ENCODE measurements around the gene KCNC1.

The KCNC1 gene

GRCh38 chr11:17792161-17792560 lies 57.6 kb downstream of the KCNC1 start:
- no peak overlapping the region for H3K27ac Mint-ChIP-seq
- no peaks in the 10 kb centered on the region for H3K9me3 Mint-ChIP-seq
- no peak overlapping the region for H3K4me3 Mint-ChIP-seq
- no peaks in the 10 kb centered on the region for H3K27me3 Mint-ChIP-seq
- peaks cover 5% of the 10 kb centered on the region for H3K36me3 Mint-ChIP-seq (ENCODE audit: low read depth)
- no peaks in the 10 kb centered on the region for H3K4me1 Mint-ChIP-seq (ENCODE audit: low read depth)

DNA sequence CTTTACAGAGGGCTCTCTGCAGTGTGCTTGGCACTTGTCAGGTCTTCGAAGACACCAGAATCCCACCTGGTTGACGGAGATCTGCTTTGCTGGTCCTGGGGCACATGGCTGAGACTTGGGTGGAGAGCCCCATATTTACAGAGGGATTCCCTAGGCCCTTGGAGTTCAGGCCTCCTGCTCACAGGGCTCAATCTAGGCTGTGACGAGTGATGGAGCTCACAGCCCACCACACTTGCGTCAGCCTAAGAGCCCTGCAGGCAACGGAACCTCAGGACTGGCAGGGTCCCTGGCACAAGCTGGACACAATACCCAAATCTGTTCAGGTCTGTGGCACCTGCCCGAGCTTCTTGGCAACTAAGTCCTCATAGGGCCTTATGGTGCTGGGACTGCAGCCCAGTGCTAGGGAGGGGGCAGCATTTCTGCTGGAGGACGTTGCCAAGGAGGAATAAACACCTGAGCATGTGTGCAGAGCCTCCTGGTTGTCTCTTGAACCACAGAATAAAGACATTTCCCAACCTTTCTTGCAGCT lies 59.1 kb downstream of the KCNC1 start:
- no peaks in the 10 kb centered on the region for H3K4me1 Mint-ChIP-seq (ENCODE audit: low read depth)
- no peak overlapping the region for H3K27ac Mint-ChIP-seq
- no peak overlapping the region for H3K4me3 Mint-ChIP-seq
- H3K27me3 Mint-ChIP-seq, result no peaks in the 10 kb centered on the region
- H3K36me3 Mint-ChIP-seq (ENCODE audit: low read depth), result peaks cover 2% of the 10 kb centered on the region
- H3K9me3 Mint-ChIP-seq, result no peaks in the 10 kb centered on the region

- no peak overlapping the region for H3K27ac Mint-ChIP-seq
These were observed 60.4 kb downstream of the KCNC1 start for GRCh38 chr11:17794981-17795380.

DNA sequence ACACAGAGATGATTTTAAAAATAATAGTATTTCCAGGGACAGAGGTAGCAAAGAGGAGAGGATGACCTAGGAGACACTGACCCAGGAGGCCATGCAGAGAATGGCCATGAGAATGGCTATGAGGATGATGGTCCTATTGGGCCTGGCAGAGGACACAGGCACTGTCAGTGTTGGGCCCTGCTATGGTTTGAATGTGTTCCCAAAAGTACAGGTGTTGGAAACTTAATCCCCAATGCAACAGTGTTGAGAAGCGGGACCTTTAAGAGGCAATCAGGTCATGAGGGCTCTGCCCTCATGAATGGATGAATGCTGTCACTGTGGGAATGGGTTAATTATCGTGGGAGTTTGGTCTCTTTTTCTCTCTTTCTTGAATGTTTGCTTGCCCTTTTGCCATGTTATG lies 61.6 kb downstream of the KCNC1 start:
- Mint-ChIP-seq H3K4me3 (no peak overlapping the region), H3K27me3 (no peaks in the 10 kb centered on the region), H3K36me3 (ENCODE audit: low read depth) (peaks cover 4% of the 10 kb centered on the region), H3K9me3 (no peaks in the 10 kb centered on the region), H3K4me1 (ENCODE audit: low read depth) (no peaks in the 10 kb centered on the region), H3K27ac (no peak overlapping the region)

More at GRCh38 chr11:17794981-17795380, 60.4 kb downstream of the KCNC1 start:
- Mint-ChIP-seq H3K27me3 (no peaks in the 10 kb centered on the region), H3K4me1 (ENCODE audit: low read depth) (no peaks in the 10 kb centered on the region), H3K36me3 (ENCODE audit: low read depth) (no peaks in the 10 kb centered on the region), H3K4me3 (no peak overlapping the region), H3K9me3 (no peaks in the 10 kb centered on the region)

DNA sequence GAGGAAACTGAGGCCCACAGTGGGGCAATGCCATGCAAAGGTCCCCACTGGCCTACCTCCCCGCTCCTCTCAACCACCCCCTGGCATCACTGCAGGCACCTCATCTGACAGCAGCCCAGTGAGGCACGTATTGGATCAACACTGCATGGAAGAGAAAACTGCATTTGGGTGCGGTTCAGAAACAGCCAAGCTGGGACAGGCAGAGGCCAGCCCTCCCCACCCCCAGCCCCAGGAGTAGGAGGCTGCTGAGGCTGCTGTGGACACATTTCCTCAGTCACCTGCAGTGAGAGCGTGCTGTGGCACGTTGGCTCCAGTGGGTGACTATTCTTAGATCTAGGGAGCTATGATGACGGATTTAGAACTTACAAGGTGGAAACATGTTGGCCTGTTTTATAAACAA lies 63.7 kb downstream of the KCNC1 start:
- Mint-ChIP-seq H3K4me3 (no peak overlapping the region), H3K4me1 (ENCODE audit: low read depth) (no peaks in the 10 kb centered on the region), H3K27me3 (no peaks in the 10 kb centered on the region), H3K27ac (no peak overlapping the region), H3K36me3 (ENCODE audit: low read depth) (peaks cover 4% of the 10 kb centered on the region), H3K9me3 (no peaks in the 10 kb centered on the region)

DNA sequence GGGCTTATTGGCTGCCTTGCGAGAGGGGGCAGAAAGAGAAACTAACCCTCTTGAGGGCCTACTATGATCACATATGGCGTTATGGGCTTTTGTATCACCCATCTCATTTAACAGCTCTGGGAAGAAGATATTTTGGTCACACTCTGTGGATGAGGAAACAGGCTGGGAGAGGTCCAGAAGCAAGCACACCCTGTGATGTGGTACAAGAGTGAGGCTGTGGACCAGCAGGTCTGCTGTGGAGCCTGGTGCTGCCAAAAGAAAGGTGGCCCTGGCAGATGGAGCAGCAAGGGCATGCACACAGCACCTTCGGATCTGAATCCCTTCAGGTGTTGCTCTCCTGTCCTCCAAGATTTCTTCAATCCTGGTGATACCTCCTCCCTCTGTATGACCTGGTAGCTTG lies 64.1 kb downstream of the KCNC1 start:
- Mint-ChIP-seq H3K9me3 (no peaks in the 10 kb centered on the region), H3K36me3 (ENCODE audit: low read depth) (peaks cover 4% of the 10 kb centered on the region), H3K4me3 (no peak overlapping the region), H3K27ac (no peak overlapping the region), H3K4me1 (ENCODE audit: low read depth) (no peaks in the 10 kb centered on the region), H3K27me3 (no peaks in the 10 kb centered on the region)

DNA sequence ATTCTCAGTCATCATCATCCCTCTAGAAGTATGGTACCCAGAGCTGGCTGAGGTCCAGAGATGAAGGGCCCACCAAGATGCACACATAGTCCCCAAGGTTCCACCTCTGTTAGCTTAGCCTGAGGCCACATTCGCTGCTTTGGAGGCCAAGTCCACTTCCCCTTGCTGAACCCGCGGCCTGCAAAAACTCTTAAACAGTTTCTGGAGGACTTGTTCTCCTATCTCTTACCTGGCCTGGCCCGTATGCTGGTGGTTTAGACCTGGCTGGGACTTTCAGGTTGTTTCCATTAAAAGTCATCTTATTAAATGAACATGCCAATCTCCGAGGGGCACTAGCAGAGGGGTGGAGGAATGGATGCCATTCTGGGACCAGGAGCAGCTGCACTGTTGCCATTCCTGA lies 64.6 kb downstream of the KCNC1 start:
- Mint-ChIP-seq H3K36me3 (ENCODE audit: low read depth) (peaks cover 4% of the 10 kb centered on the region), H3K27me3 (no peaks in the 10 kb centered on the region), H3K27ac (no peak overlapping the region), H3K4me1 (ENCODE audit: low read depth) (no peaks in the 10 kb centered on the region), H3K4me3 (no peak overlapping the region), H3K9me3 (no peaks in the 10 kb centered on the region)

GRCh38 chr11:17801166-17801565 lies 66.6 kb downstream of the KCNC1 start:
- Mint-ChIP-seq H3K36me3 (ENCODE audit: low read depth) (peaks cover 4% of the 10 kb centered on the region), H3K27ac (no peak overlapping the region), H3K4me1 (ENCODE audit: low read depth) (no peaks in the 10 kb centered on the region), H3K4me3 (no peak overlapping the region), H3K27me3 (no peaks in the 10 kb centered on the region), H3K9me3 (no peaks in the 10 kb centered on the region)

DNA sequence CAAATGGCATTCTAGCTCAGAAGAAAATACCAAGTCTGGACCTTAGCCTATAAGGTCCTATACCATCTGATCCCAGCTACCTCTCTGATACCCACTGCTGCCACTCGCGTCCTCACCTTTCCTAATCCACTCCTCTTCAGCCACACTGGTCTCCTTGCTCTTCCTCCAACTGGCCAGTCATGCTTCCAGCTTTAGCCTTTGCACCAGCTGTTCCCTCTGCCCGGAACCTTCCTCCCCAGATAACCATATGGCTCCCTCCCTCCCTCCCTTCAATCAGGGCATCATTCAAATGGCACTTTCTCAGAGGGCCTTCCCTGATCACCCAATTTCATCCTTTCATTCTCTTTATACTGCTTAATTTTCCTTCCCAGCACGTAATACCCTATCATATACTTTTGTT lies 67.9 kb downstream of the KCNC1 start:
- Mint-ChIP-seq H3K27ac (no peak overlapping the region), H3K27me3 (no peaks in the 10 kb centered on the region), H3K36me3 (ENCODE audit: low read depth) (peaks cover 4% of the 10 kb centered on the region), H3K9me3 (no peaks in the 10 kb centered on the region), H3K4me1 (ENCODE audit: low read depth) (no peaks in the 10 kb centered on the region), H3K4me3 (no peak overlapping the region)

DNA sequence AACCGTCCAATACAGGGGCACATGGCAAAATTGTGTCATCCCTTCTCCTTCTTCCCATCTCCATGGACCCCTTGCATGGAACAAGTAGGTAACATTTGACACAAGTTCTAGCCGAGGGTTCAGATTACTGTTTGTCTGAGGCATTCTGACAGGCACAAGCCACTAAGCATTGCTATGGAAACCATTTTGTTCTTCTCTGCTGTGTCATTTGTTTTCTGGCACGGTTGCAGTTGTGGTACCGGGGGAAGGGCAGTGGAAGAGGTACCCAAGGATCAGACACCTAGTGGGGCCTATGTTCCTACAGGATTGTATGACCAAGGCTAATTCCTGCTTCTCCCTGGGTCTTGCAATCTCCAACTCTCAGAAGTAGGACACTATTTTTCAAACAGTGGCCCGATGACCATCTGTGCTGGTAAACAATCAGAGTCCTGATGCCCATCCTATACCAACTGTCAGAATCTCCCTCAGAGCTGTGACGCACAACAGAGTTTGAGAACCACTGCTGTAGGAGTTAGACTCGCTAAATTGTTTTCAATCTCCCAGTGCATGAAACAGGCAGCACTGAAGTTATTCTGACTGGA lies 69.3 kb downstream of the KCNC1 start:
- Mint-ChIP-seq H3K4me3 (no peak overlapping the region), H3K27me3 (no peaks in the 10 kb centered on the region), H3K9me3 (no peaks in the 10 kb centered on the region), H3K4me1 (ENCODE audit: low read depth) (no peaks in the 10 kb centered on the region), H3K27ac (no peak overlapping the region), H3K36me3 (ENCODE audit: low read depth) (peaks cover 4% of the 10 kb centered on the region)

GRCh38 chr11:17805043-17805442 lies 70.5 kb downstream of the KCNC1 start:
- Mint-ChIP-seq H3K27me3 (no peaks in the 10 kb centered on the region), H3K4me3 (no peak overlapping the region), H3K9me3 (no peaks in the 10 kb centered on the region), H3K27ac (no peak overlapping the region), H3K4me1 (ENCODE audit: low read depth) (no peaks in the 10 kb centered on the region), H3K36me3 (ENCODE audit: low read depth) (peaks cover 4% of the 10 kb centered on the region)

DNA sequence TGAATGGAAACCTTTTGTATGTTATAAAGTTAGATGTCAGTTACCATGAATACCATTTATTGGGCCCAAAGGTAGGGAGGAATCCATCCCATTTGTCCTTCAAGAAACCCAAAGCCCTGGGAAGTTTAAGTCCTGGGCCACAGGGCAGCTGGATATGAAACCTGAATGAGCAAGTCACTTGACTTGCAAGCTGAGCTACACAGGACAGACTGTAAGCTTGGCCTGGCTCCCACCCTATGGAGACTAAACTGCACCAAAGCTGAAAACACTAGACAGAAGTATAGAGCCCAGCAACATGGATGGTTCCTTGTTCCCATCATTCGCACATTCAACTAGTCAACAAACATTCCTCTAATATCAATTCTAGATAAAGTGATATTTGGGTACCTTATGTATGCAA lies 71.3 kb downstream of the KCNC1 start:
- no peak overlapping the region for H3K27ac Mint-ChIP-seq
- H3K4me3 Mint-ChIP-seq, result no peak overlapping the region
- no peaks in the 10 kb centered on the region for H3K27me3 Mint-ChIP-seq
- H3K9me3 Mint-ChIP-seq, result no peaks in the 10 kb centered on the region
- H3K36me3 Mint-ChIP-seq (ENCODE audit: low read depth), result no peaks in the 10 kb centered on the region
- H3K4me1 Mint-ChIP-seq (ENCODE audit: low read depth), result no peaks in the 10 kb centered on the region

GRCh38 chr11:17807034-17807433 lies 72.5 kb downstream of the KCNC1 start:
- no peak overlapping the region for H3K27ac Mint-ChIP-seq
- no peaks in the 10 kb centered on the region for H3K27me3 Mint-ChIP-seq
- H3K4me1 Mint-ChIP-seq (ENCODE audit: low read depth), result no peaks in the 10 kb centered on the region
- no peaks in the 10 kb centered on the region for H3K36me3 Mint-ChIP-seq (ENCODE audit: low read depth)
- H3K4me3 Mint-ChIP-seq, result no peak overlapping the region
- no peaks in the 10 kb centered on the region for H3K9me3 Mint-ChIP-seq

- Mint-ChIP-seq H3K4me3 (no peak overlapping the region), H3K9me3 (no peaks in the 10 kb centered on the region), H3K36me3 (ENCODE audit: low read depth) (no peaks in the 10 kb centered on the region), H3K27me3 (no peaks in the 10 kb centered on the region), H3K27ac (peak overlapping the region; percentile 7), H3K4me1 (ENCODE audit: low read depth) (no peaks in the 10 kb centered on the region)
These were observed 75.5 kb downstream of the KCNC1 start for GRCh38 chr11:17810041-17810440.

DNA sequence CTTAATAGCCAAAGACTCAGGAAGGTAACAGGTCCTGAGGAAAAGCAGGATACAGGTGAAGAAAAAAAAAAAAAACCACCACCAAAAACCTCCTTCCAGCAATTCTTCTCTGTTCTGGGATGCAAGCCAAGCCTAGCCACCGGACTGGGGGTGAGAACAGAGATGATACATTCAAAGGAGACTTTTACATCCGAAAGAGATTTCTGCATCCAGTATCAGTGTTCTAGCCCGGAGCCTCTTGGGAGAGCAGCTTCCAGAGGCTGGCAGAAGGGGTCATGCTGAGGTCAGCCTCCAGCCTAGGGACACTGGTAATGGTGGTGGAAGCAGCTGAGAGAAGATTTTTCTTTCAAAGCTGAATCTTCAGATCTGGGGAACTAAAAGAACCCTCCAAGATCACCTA lies 76.2 kb downstream of the KCNC1 start:
- Mint-ChIP-seq H3K4me1 (ENCODE audit: low read depth) (no peaks in the 10 kb centered on the region), H3K27me3 (no peaks in the 10 kb centered on the region), H3K36me3 (ENCODE audit: low read depth) (no peaks in the 10 kb centered on the region), H3K27ac (no peak overlapping the region), H3K9me3 (no peaks in the 10 kb centered on the region), H3K4me3 (no peak overlapping the region)

DNA sequence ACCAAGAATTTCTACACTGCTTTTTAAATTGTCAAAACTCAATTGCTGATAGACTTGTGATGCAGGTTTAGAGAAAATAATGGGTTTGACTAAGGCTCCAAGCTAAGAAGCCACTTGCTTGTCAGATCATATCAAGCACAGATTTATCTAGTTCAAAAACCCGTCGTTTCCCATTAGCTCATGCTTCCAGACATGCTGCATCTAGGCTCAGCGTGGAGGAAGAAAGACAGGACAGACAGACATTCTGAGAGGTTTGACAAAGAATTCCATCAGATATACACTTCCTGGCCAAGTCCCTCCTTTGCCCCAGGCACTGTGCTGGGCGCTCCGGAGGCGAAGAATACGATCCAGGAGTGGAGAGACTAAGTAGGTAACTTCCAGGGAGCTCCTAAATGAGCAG lies 76.8 kb downstream of the KCNC1 start:
- H3K9me3 Mint-ChIP-seq, result no peaks in the 10 kb centered on the region
- H3K27me3 Mint-ChIP-seq, result no peaks in the 10 kb centered on the region
- H3K4me1 Mint-ChIP-seq (ENCODE audit: low read depth), result no peaks in the 10 kb centered on the region
- no peak overlapping the region for H3K27ac Mint-ChIP-seq
- no peak overlapping the region for H3K4me3 Mint-ChIP-seq
- H3K36me3 Mint-ChIP-seq (ENCODE audit: low read depth), result no peaks in the 10 kb centered on the region
